ENCODE measurements around the gene ZNF23. TPM values are rescaled to one million over a fixed set of nuclear protein-coding genes. Genes with fewer than 3 reads are reported as not detected.

ZNF23 gene
- total and polyA plus RNA-seq, 9 donors, result 8.8 to 11.2 (median 10.5) TPM

DNA sequence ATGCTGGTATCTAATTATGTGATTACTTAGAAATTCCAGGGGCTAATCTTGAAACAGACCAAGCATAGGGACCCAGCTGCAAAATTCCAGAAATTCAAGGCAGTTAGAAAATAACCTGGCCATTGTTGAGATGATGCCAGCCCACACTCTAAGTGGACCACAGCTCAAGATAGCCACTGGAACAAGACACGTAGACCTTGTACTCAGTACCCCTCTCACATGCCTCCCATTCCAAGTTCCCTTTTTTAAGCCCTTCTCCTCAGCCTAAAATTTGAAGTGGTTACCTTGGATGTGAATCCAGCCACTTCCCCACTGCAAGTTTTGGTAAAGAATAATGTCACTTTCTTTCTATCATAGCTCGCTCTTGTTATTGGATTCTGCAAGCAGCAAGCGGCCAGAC lies 31.2 kb upstream of the ZNF23 start:
- H3K4me3 ChIP-seq (ENCODE audit: low read length), result no peak overlapping the region
- H3K36me3 ChIP-seq (ENCODE audit: control insufficient read depth, insufficient read depth, low read length), result no peaks in the 10 kb centered on the region
- H3K4me1 ChIP-seq (ENCODE audit: control insufficient read depth, insufficient read depth, low read length), result no peaks in the 10 kb centered on the region
- no peak overlapping the region for H3K27ac ChIP-seq (ENCODE audit: low read length)
- no peaks in the 10 kb centered on the region for H3K27me3 ChIP-seq (ENCODE audit: control insufficient read depth, insufficient read depth, low read length)
- 72% methylated on average over 3 of the region's 3 CpGs for WGBS (ENCODE audit: insufficient coverage)
- DNase-seq, result no peak
- H3K9me3 ChIP-seq (replicated peaks; ENCODE audit: control insufficient read depth, low read depth, low read length), result no peaks in the 10 kb centered on the region

DNA sequence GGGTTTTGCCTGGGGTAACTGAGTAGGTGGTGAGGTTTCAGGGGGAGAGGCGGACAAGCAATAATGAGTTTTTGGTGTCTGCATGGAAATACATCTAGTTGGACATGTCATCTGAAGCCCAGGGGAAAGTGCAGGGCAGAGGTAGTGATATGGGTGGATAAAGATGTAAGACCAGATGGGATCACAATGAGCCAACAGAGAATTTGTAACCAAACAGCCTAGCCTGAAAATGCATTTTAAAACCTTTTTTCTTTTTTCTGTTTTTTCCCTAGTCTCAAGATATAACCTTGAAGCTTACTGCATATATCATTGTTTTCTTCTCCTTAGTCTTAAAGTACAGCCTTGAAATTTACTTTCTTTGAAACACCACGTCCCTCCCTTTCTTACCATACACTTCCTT lies 30.7 kb upstream of the ZNF23 start:
- H3K4me1 ChIP-seq (ENCODE audit: control insufficient read depth, insufficient read depth, low read length), result no peaks in the 10 kb centered on the region
- DNase-seq, result no peak
- no peaks in the 10 kb centered on the region for H3K36me3 ChIP-seq (ENCODE audit: control insufficient read depth, insufficient read depth, low read length)
- no peaks in the 10 kb centered on the region for H3K9me3 ChIP-seq (replicated peaks; ENCODE audit: control insufficient read depth, low read depth, low read length)
- H3K27ac ChIP-seq (ENCODE audit: low read length), result no peak overlapping the region
- no peak overlapping the region for H3K4me3 ChIP-seq (ENCODE audit: low read length)
- 86% methylated on average over 1 of the region's 2 CpGs for WGBS (ENCODE audit: insufficient coverage)
- no peaks in the 10 kb centered on the region for H3K27me3 ChIP-seq (ENCODE audit: control insufficient read depth, insufficient read depth, low read length)

DNA sequence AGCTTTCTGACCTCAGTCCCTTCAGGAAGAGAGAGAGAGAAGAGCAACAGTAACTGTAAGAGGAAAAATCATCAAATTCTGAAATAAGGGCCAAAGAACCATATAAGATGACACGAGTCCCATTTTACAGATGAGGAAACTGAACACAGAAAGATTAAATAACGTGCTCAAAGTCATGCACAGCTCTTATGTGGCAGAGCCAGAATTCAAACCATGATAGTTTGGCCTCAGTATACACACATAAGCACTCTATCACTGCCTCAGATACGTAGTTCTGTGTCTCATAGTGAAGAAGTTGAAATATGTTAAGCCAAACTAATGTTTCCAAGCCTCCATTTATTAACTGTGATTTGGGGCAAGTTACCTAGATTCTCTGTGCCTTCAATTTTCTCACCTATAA lies 29.0 kb upstream of the ZNF23 start:
- WGBS (ENCODE audit: insufficient coverage), result no CpG with 5 or more reads among the region's 3 CpGs
- no peaks in the 10 kb centered on the region for H3K27me3 ChIP-seq (ENCODE audit: control insufficient read depth, insufficient read depth, low read length)
- no peak for DNase-seq

DNA sequence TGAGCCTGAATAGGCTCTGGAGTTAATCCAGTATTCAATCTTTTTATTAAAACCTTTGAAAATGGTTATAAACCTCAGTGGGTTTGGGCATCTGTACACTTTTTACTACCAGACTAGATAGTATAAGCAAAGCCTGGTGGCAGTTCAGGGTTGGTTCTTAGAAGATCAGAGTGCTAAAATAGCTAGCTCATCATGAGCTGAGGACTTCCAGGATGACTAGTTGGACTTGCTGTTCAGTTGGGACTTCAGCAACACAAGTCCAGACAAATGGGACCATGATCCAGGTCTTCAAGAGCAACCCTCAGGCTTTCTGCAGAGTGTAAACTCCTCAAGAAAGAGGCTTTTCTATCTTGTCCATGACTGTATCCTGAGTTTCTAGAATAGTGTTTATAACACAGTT lies 28.3 kb upstream of the ZNF23 start:
- Histone ChIP-seq H3K4me3 (ENCODE audit: low read length) (no peak overlapping the region), H3K36me3 (ENCODE audit: control insufficient read depth, insufficient read depth, low read length) (no peaks in the 10 kb centered on the region), H3K27ac (ENCODE audit: low read length) (no peak overlapping the region), H3K9me3 (replicated peaks; ENCODE audit: control insufficient read depth, low read depth, low read length) (no peaks in the 10 kb centered on the region), H3K27me3 (ENCODE audit: control insufficient read depth, insufficient read depth, low read length) (no peaks in the 10 kb centered on the region), H3K4me1 (ENCODE audit: control insufficient read depth, insufficient read depth, low read length) (no peaks in the 10 kb centered on the region)
- DNase-seq, result no peak

More for the DNA sequence above, 29.0 kb upstream of the ZNF23 start:
- no peaks in the 10 kb centered on the region for H3K9me3 ChIP-seq (replicated peaks; ENCODE audit: control insufficient read depth, low read depth, low read length)
- no peak overlapping the region for H3K27ac ChIP-seq (ENCODE audit: low read length)
- no peaks in the 10 kb centered on the region for H3K4me1 ChIP-seq (ENCODE audit: control insufficient read depth, insufficient read depth, low read length)
- no peak overlapping the region for H3K4me3 ChIP-seq (ENCODE audit: low read length)
- no peaks in the 10 kb centered on the region for H3K36me3 ChIP-seq (ENCODE audit: control insufficient read depth, insufficient read depth, low read length)

DNA sequence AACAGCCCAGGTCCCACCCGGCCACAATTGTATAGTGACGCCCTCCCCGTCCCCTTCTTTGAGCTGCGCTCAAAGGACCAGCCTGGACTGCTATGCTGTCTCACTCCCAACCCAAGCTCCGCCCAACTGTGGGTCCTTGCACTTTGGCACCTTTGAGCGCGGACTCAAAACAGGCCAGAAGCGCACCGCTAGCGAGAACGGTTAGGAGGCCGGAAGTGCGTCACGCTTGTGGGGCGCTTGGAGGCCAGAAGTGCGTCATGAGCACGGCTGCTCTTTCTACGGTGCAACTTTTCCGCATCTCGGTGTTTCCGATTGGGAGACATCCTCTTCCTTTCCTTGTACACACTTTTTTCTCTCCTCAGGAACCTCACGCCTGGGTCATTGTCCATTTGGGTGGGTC lies 27.1 kb upstream of the ZNF23 start, which contains the start of gene ZNF19:
ZNF19 (minus strand) TSS at position 203 of the 400 bp plus-strand sequence. CDS start 7,210 bp downstream, outside the sequence.
- DNase-seq, result no peak
- Histone ChIP-seq H3K27me3 (ENCODE audit: control insufficient read depth, insufficient read depth, low read length) (no peaks in the 10 kb centered on the region), H3K9me3 (replicated peaks; ENCODE audit: control insufficient read depth, low read depth, low read length) (no peaks in the 10 kb centered on the region), H3K36me3 (ENCODE audit: control insufficient read depth, insufficient read depth, low read length) (no peaks in the 10 kb centered on the region), H3K4me3 (ENCODE audit: low read length) (no peak within 1 kb of the TSS), H3K4me1 (ENCODE audit: control insufficient read depth, insufficient read depth, low read length) (peaks cover 2% of the 10 kb centered on the region), H3K27ac (ENCODE audit: low read length) (no peak within 1 kb of the TSS)
- WGBS (ENCODE audit: insufficient coverage), result 82% methylated on average over 22 of the region's 22 CpGs

DNA sequence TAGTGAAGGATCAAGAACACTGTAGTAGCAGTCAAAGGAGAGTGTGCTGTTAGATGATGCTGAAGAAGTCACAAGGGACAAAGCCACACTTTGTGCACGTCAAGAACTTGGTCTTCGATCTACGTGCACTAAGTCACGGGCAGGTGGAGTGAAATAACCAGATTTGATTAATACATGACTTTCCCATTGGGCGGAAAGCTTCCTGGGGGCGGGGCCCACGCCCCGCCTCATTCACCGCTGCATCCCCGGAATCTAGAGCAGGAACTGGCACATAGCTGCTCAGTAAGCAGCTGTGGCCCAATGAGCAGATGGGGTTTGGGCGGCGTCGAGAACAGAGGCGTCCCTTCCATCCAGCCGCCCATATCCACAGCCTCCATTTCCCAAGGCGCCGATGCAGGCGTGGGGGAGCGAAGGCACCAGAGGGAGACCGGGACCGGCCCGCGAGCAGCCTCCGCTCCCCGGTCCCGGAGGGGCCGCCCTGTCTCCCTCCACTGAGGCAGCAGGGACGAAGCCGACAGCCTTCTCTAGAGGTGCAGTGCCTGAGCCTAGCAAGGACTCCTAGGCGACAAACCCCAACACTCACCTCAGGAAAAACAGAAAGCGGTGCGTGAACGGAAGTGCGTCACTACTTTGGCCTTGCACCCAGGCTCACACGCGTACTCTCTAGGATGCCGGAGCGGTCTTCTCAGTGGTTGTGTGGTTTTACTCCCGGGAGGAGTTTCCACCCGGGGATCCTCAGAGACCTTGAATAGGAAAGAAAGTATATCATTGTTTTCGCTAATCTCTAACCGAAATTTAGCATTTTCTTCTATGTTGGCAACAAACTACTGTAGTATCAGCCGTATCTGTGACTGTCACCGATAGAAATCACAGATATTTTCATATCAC lies 22.2 kb upstream of the ZNF23 start:
- Histone ChIP-seq H3K9me3 (replicated peaks; ENCODE audit: control insufficient read depth, low read depth, low read length) (no peaks in the 10 kb centered on the region), H3K4me3 (ENCODE audit: low read length) (peak overlapping the region; percentile 99), H3K27me3 (ENCODE audit: control insufficient read depth, insufficient read depth, low read length) (no peaks in the 10 kb centered on the region), H3K4me1 (ENCODE audit: control insufficient read depth, insufficient read depth, low read length) (peaks cover 6% of the 10 kb centered on the region), H3K36me3 (ENCODE audit: control insufficient read depth, insufficient read depth, low read length) (no peaks in the 10 kb centered on the region), H3K27ac (ENCODE audit: low read length) (peak overlapping the region; percentile 99)
- WGBS (ENCODE audit: insufficient coverage), result 1% methylated on average over 11 of the region's 44 CpGs
- peak; percentile 96 for DNase-seq

DNA sequence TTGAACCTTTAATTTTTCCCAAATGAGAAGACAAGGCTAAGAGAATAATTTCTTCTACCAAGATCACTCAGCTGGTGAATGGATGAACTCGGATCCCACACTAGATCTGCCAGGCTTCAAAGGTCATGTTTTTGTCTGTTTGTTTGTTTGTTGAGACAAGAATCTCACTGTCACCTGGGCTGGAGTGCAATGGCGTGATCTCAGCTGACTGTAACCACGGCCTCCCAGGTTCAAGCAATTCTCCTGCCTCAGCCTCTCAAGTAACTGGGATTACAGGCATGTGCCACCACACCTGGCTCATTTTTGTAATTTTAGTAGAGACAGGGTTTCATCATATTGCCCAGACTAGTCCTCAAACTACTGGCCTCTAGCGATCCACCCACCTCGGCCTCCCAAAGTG lies 20.5 kb upstream of the ZNF23 start:
- no peak for DNase-seq
- Histone ChIP-seq H3K36me3 (ENCODE audit: control insufficient read depth, insufficient read depth, low read length) (peaks cover 13% of the 10 kb centered on the region), H3K4me1 (ENCODE audit: control insufficient read depth, insufficient read depth, low read length) (peaks cover 6% of the 10 kb centered on the region), H3K4me3 (ENCODE audit: low read length) (no peak overlapping the region), H3K27ac (ENCODE audit: low read length) (no peak overlapping the region), H3K9me3 (replicated peaks; ENCODE audit: control insufficient read depth, low read depth, low read length) (no peaks in the 10 kb centered on the region), H3K27me3 (ENCODE audit: control insufficient read depth, insufficient read depth, low read length) (no peaks in the 10 kb centered on the region)
- 83% methylated on average over 1 of the region's 5 CpGs for WGBS (ENCODE audit: insufficient coverage)

DNA sequence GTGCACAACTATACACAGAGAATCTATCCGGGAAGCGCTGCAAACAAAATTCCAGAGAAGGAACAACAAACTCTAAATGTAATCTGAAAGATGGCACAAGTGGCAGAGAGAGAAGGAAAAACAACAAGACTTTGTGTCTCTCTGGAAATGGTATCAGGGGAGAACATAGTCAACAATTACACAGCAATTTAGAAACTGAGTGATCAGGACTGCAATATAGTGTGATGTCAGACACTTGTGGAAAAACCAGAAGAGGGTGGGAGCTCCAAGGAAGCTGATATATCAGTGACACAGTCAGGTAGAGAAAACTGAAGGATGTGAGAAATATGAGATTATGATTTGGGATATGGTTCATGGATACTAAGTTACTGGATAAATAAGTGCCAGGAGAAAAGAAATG lies 18.9 kb upstream of the ZNF23 start:
- H3K4me3 ChIP-seq (ENCODE audit: low read length), result no peak overlapping the region
- no peaks in the 10 kb centered on the region for H3K9me3 ChIP-seq (replicated peaks; ENCODE audit: control insufficient read depth, low read depth, low read length)
- WGBS (ENCODE audit: insufficient coverage), result no CpG with 5 or more reads among the region's 2 CpGs
- no peak overlapping the region for H3K27ac ChIP-seq (ENCODE audit: low read length)
- H3K27me3 ChIP-seq (ENCODE audit: control insufficient read depth, insufficient read depth, low read length), result no peaks in the 10 kb centered on the region
- H3K36me3 ChIP-seq (ENCODE audit: control insufficient read depth, insufficient read depth, low read length), result peaks cover 21% of the 10 kb centered on the region
- peaks cover 6% of the 10 kb centered on the region for H3K4me1 ChIP-seq (ENCODE audit: control insufficient read depth, insufficient read depth, low read length)
- no peak for DNase-seq

DNA sequence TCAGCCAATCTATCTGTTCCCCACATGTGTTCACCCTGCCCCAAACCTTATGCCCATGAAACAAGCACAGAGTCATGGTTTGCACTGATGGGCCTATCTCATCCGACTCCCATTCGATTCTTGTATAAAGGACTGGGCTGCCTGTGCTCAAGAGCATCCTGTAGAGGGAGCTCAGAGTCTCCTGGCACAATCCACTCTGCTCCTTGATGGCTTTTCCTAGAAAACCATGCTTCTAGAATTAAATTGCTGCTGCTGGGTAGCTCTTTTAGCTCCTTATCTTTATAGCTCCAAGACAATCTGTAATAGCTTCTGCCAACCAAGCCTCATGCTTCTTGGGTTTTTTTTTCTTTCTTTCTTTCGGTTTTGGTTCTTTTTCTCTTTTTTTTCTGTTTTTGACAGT lies 17.4 kb upstream of the ZNF23 start:
- DNase-seq, result no peak
- Histone ChIP-seq H3K4me3 (ENCODE audit: low read length) (no peak overlapping the region), H3K9me3 (replicated peaks; ENCODE audit: control insufficient read depth, low read depth, low read length) (no peaks in the 10 kb centered on the region), H3K36me3 (ENCODE audit: control insufficient read depth, insufficient read depth, low read length) (peaks cover 31% of the 10 kb centered on the region), H3K4me1 (ENCODE audit: control insufficient read depth, insufficient read depth, low read length) (peaks cover 4% of the 10 kb centered on the region), H3K27me3 (ENCODE audit: control insufficient read depth, insufficient read depth, low read length) (no peaks in the 10 kb centered on the region), H3K27ac (ENCODE audit: low read length) (no peak overlapping the region)
- WGBS (ENCODE audit: insufficient coverage), result 46% methylated on average over 3 of the region's 3 CpGs

DNA sequence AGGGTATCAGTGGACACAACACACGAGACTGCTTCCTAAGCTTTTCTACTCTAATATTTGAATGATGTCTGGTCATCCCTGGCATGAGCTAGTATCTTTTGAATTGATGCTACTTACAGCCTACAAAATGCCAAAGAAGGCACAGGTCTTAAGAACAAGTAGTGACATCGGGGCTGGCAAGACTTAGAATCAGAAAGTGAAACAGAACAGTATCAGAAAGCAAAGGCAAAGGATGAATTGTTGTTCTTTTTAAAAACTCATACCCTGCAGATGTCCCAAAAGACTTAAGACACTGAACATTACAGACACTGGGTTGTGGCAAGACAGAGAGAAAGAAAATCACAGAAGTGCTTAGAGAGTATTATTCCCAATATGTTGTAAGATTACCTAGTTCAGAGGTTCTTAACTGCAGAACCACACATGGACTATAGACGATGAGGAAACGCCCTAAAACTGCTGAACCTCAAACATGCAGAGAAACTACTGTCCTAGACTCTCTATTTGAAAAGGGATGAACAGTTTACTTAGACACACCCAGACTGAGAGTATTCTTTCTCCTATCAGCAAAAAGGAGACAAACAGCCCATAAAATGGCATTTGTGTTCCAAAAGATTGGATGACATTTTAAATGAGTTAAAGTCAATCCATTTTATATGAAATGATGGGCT lies 14.5 kb upstream of the ZNF23 start:
- no peaks in the 10 kb centered on the region for H3K9me3 ChIP-seq (replicated peaks; ENCODE audit: control insufficient read depth, low read depth, low read length)
- H3K27me3 ChIP-seq (ENCODE audit: control insufficient read depth, insufficient read depth, low read length), result no peaks in the 10 kb centered on the region
- peaks cover 35% of the 10 kb centered on the region for H3K36me3 ChIP-seq (ENCODE audit: control insufficient read depth, insufficient read depth, low read length)
- no peak overlapping the region for H3K4me3 ChIP-seq (ENCODE audit: low read length)
- H3K27ac ChIP-seq (ENCODE audit: low read length), result no peak overlapping the region
- DNase-seq, result no peak
- 100% methylated on average over 1 of the region's 4 CpGs for WGBS (ENCODE audit: insufficient coverage)
- H3K4me1 ChIP-seq (ENCODE audit: control insufficient read depth, insufficient read depth, low read length), result no peaks in the 10 kb centered on the region
